Embryonic facial prominence (tissue), 1 donor: ENCODE results near the gene VCX3B.
"Not testable (repeated sequence)": the region's sequence is repeated elsewhere in the genome, so short reads cannot be mapped to it uniquely, and the experiment has no call there.

Source experiments
- DNase-seq: peaks from one replicate; pipeline ENCODE4 v3.0.0-alpha.2; 2016; ENCODE audit errors: extremely low spot score

The VCX3B gene

DNA sequence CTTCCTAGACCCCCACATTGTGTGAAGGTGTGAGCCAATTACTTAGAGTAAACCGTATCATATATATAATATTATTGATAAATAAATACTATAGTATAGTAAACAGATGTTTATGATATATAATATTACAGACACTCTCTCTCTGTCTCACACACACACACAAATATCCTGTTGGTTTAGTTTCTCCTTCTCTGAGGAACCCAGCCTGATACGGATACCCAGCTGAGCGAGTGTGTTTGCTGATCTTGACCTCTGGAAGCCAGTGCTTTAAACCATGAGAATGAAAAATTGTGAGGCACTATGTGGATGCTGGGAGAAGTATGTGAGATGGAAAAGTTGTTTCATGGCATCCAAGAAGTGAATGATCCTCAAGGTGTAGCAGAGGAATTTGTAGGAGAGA is at the start of gene VCX3B:
Gene VCX3B (plus strand): TSS at position 301 of the 400 bp plus-strand sequence. CDS start 621 bp downstream, outside the sequence.
- not testable (repeated sequence) for DNase-seq

DNA sequence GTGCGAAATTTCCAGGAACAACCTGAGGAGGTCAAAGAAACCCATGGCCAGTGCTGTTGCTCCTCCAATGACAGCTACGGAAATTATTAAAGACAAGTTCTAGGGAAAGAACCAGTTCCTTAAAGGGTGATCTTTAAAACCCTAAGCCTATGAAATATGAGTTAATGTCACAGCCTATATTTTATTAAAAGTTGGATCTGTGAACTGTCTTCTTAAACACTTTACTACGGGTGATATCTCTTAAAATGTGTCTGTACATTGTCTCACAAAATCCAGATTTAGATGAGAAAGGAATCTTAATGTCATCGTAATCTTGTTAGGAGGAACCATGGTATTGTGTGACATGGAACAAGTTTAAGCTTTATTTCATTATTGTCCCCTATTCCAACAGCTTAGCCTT is 46.3 kb upstream of the VCX3B start:
- no peak for DNase-seq

DNA sequence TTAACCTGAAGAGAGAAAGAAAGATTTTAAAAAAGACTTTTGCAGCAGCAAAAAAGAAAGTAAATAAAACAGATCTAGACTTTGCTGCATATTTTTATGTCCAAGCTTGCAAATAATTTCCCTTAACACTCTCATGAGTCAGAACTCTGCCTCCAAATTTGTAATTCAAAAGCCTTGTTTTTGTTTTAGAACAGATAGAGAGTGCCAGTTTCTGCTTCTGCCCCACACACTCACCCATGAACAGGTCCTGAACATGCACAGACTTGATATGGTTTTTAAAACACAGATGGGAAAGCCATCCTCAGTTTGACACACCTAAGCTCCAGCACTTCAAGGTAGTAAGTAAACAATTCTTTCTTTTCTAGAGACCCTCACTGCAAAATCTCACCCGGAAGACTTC is 39.7 kb upstream of the VCX3B start:
- no peak for DNase-seq

DNA sequence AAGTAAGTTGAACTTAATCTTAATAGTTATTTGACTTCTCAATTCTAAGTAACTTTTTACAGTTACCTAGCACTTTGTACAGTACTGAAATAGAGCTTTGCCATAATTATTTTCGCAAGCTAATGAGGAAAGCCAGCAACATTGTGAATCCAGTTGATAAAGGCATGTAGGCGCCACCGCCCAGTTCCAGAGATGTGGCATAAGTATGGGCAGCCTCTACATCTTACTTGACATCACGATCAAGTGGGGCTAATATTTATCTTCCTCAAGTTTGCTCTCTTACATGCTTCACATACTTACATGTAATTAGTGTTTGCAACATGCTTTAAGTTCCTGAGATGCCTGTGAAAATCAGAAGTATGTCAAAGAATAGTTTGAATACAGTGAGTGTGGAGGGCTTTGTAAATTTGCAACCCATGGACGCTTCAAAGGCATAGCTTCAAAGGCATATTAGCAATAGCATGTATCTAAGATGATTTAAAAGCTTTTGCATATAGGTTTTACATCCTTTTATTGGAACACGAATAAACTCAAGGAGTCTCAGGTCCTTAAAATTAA is 34.9 kb upstream of the VCX3B start:
- DNase-seq, result no peak

DNA sequence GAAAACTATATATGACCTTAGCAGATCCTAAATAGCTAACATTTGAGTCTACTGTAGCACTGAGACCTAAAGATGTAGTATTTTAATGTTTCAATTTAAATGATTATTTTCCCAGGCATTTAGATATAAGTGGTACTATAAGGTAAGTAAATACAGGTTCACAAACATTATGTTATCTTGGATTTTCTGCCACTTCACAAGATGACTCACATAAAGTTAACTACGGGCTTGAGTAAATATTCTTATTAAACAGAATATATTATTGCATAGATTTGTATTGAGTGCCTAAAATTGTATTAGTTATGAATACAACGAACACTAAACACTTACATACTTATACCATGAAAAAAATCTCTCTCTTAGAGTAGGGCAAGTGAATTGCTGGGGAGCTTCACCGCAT is 34.2 kb upstream of the VCX3B start:
- no peak for DNase-seq

DNA sequence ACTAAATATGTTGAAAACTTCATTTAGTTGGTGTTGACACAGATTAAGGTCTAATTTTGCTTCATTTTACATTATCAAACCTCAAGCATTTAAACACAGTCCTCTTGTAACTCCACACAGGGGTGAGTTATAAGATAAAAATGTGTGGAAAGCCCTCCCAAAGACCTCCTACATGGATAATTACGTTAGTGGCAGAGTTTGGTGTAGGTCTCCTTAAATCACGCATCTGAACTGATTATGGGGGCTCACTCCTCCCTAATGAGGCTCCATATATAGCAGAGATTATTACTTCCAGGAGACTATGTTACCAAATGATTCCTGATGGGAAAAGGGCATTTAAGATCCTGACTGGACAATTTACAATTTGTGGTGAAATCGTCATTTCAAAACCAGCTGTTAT is 32.2 kb upstream of the VCX3B start:
- DNase-seq, result no peak

DNA sequence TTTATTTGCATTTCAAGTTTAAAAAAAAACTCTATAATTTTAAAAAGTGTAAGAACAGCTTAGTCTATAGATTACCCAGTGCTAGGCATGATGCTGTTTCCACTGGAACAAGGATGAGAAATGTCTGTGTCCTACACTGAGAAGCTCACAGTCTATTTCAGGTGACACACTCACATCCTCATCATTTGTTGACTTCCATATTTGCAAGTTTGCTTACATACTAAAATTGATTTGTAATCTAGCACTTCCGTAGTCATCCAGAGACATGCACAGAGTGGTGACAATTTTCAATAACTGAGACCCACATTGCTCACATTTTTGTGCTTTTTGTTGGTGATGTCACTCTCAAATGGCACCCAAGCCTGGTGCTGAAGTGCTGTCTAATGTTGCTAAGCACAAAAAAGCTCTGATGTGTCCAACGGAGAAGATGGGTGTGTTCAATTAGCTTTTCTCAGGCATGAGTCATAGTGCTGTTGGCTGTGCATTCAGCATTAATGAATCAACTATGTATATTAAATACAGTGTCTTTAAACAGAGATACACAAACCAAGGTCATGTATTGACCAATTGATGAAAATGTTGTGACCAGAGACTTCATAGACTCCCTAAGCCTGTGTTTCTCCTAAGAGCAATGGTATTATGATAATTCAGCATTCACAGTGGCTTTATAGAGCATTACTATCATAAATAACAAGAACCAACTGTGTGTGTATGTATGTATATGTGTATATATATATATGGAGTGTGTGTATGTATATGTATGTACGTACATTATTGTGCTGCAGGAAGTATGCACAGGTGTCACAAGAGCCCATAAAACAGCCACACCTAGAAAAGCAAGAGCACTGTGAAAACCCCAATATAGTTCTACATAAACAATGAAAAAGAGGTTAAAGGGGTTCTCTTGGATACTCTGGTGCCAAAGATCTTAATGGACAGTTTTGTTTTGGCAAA is 31.2 kb upstream of the VCX3B start:
- DNase-seq, result no peak

DNA sequence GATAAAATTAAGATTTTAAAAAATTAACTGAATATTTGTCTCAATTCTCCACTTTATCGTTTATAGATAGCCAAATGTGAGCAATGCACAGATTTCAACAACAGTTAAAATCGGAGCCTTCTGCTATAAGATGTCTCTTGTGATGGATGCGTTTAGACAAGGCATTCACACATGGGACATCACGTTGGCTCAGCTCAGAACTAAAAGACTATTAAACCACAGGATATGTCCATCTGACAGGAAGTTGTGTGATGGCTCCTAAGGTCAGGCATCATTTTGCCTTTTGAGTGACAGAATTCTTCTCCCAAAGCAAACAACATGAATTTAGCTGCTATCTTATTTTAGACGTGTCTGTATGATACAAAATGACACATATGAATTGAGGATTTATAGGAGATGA is 17.3 kb upstream of the VCX3B start:
- DNase-seq, result no peak

DNA sequence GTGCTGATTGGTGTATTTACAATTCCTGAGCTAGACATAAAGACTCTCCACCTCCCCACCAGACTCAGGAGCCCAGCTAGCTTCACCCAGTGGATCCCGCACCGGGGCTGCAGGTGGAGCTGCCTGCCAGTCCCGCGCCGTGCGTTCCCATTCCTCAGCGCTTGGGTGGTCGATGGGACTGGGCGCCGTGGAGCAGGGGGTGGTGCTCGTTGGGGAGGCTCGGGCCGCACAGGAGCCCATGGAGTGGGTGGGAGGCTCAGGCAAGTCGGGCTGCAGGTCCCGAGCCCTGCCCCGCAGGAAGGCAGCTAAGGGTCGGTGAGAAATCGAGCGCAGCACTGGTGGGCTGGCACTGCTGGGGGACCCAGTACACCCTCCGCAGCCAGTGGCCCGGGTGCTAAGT is 12.3 kb upstream of the VCX3B start:
- DNase-seq, result not testable (repeated sequence)

DNA sequence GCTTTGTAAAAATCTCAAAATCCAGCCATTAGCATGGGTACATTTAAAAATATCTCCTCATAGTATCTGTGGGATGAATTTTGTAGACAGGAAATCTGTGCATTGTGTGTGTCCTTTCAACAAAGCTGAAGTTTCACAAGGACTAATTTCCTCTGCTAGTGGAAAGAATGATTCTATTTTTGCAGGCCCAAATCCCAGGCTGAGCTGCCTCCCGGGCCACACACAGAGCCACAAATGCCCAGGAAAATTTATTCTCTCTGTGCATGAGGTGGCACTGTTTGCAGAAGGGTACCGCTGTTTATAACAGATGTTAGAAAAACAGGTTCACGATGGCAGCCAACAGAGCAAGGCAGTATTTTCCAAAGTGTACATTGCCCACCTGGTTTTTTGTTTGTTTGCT is 11.0 kb upstream of the VCX3B start:
- no peak for DNase-seq

DNA sequence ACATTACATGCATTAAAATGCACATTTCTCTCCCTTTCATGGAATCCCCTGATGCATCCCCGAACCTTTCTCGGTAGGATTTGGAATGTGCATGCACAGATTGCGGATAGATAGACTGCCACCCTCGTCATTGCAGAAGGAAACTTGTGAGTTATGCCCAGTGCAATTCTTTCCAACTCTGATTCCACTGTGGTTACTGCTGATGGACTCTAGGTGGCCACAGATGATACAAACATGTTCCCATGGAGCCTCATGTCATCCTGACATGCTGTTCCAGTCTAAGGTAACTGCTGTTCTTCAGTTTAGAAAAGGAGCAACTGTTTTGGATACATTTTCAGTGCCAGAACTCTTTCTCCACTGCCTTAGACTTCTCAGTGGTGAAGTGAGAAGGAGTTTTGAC is 9.1 kb upstream of the VCX3B start:
- DNase-seq, result no peak

DNA sequence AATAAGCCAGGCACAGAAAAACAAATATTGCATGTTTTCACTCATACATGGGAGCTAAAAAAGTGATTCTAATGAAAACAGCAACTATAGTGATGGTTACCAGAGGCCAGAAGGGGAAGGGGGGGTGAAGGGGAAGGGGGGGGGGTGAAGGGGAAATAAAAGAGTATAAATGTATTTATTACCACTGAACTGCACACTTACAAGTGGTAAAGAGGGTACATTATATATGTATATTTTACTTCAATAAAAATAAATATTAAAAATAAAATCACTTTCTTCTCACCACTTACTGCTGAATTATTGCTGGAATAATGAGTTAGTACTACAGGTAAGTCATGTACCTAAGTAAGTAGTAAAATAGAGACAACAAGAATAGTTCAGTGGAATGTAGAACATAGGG is 2.1 kb upstream of the VCX3B start:
- DNase-seq, result no peak

DNA sequence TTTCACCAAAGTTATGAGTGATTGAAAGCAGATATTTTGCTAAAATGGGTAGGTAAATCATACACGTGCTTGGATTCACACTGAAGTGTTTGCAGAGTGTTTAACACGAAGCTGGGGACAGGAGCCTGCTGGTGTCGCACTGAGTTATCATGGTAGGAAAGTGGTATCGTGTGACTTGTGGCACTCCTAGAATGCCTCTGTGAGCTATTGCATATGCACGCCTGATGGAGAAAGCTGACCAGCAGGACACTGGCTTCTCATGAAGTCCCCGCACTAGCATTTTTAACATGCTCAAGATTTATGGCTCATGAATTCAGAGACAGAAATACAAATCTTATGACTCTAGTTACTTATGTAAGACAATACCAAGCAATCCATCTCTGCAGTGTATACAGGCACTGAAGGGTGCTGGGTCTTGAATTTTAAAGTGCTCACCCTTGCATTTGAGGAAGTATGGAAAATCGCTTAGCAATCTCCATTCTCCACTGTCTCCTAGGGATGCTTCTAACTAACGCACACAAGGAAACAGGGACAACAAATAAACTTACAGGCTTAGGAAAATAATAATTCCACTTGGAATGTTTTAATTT is 19.8 kb downstream of the VCX3B start:
- DNase-seq, result no peak

DNA sequence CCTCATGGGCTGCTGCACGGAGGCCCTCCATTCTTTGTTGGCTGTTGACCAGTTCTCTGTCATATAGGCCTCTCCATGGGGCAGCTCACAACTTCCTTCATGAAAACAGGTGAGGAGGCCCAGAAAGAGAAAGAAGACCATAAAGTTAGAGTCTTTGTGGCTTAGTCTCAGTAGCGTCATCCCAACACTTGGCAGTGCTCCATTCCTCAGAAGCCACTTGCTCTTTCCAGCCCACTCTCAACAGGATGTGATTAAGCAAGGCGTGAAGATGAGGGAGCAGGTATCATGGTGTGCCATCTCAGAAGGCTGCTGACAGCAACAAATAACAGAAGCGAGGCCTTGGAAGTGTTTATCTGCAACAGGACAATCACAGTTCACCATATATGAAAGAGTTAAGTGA is 30.4 kb downstream of the VCX3B start:
- DNase-seq, result not testable (repeated sequence)

DNA sequence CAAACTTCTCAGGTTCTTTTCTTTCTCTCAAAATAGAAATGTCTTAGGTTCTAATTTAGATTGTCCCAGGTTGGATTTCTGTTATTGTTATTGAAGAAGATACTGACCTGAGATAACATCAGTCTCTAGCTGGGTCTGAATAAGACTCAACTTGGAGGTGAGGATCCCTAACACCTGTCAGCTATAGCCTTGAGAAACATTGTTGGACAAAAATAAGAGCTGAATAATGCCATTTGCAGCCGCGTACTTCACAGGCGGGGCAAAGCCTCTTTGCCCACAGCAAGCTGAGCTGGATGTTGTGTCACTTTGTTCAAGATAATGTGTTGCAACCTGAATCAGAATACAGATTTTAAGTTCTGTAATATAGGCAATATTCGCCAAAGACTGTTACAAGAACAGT is 35.6 kb downstream of the VCX3B start:
- no peak for DNase-seq

DNA sequence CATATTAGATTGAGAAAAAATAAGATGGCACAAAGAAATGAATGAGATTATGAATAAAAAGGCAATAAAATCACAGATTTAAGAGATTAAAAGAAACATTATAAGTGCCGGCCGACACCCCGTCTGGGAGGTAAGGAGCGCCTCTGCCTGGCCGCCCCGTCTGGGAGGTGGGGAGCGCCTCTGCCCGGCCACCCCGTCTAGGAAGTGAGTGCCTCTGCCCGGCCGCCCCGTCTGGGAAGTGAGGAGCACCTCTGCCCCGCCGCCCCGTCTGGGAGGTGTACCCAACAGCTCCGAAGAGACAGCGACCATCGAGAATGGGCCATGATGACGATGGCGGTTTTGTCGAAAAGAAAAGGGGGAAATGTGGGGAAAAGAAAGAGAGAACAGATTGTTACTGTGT is 37.5 kb downstream of the VCX3B start:
- DNase-seq, result not testable (repeated sequence)

DNA sequence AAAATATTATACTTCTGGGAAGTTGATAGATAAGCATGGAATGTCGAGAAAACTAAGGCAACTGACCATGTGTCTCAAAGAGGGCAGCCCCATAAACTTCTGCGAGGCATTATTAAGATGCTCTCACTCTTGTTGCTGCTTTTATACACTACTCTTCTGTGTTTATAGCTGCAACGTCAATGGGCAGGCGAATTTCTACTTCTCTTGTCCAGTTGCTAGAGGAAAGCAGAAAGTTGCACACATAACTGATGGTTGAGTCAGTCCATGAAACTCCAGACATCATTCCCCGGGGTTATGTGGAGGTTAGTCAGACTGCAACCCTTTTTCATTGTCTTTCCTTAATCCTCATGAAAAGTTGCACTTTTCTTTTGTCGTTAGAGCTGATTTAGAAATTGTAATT is 39.8 kb downstream of the VCX3B start:
- DNase-seq, result no peak
